HCT116 (cell line): ENCODE results near the gene MAP2K3.
"Not testable (repeated sequence)": the region's sequence is repeated elsewhere in the genome, so short reads cannot be mapped to it uniquely, and the experiment has no call there.

ENCODE experiments used
- EGR1 ChIP-seq: IDR thresholded peaks from 2 replicates; pipeline ENCODE4 v1.6.1; 2012; ENCODE audit warnings: low read depth
- EZH2 ChIP-seq: fragments of 200-600 bp; sonication (generic); IDR thresholded peaks from 2 replicates; pipeline ENCODE4 v1.6.1; 2017; ENCODE audit warnings: antibody characterized with exemption, mixed run types
- EZH2phosphoT487 ChIP-seq: fragments of 200-600 bp; IDR thresholded peaks from 2 replicates; pipeline ENCODE4 v1.6.1; 2018; ENCODE audit warnings: antibody characterized with exemption, borderline replicate concordance
- FOSL1 ChIP-seq: IDR thresholded peaks from 2 replicates; pipeline ENCODE4 v1.6.1; 2012; ENCODE audit warnings: low read depth
- MAX ChIP-seq: IDR thresholded peaks from 2 replicates; pipeline ENCODE4 v1.6.1; 2012
- POLR2A ChIP-seq: IDR thresholded peaks from 2 replicates; pipeline ENCODE4 v1.7.0; 2011; ENCODE audit warnings: borderline replicate concordance; ENCODE audit not compliant: insufficient read depth, insufficient read length; ENCODE audit errors: extremely low read depth
- RAD21 ChIP-seq: IDR thresholded peaks from 2 replicates; pipeline ENCODE4 v1.6.1; 2012; ENCODE audit warnings: low read depth, mild to moderate bottlenecking
- REST ChIP-seq: IDR thresholded peaks from 2 replicates; pipeline ENCODE4 v1.6.1; 2012; ENCODE audit warnings: low read depth
- SP1 ChIP-seq: IDR thresholded peaks from 2 replicates; pipeline ENCODE4 v1.6.1; 2012; ENCODE audit warnings: low read depth
- TCF7L2 ChIP-seq: IDR thresholded peaks from 2 replicates; pipeline ENCODE4 v1.7.0; 2011; ENCODE audit warnings: borderline replicate concordance, inconsistent platforms; ENCODE audit not compliant: insufficient read depth, insufficient read length; ENCODE audit errors: extremely low read depth
- YY1 ChIP-seq: IDR thresholded peaks from 2 replicates; pipeline ENCODE4 v1.6.1; 2011; ENCODE audit warnings: low read length, low read depth, moderate library complexity, mild to moderate bottlenecking; ENCODE audit not compliant: insufficient replicate concordance; ENCODE audit errors: extremely low read depth
- TF ChIP-seq, protein P1 (sequence below), 3 experiments: fragments of 200-600 bp in 1 of 3; sonication (generic) in 1 of 3; IDR thresholded peaks in 2 of 3; conservative IDR thresholded peaks in 1 of 3; 2 replicates each; pipeline ENCODE4 v1.5.1; 2012 to 2017; ENCODE audit warnings: low read depth in 2 of 3, low read length in 2 of 3, antibody characterized with exemption in 1 of 3, borderline replicate concordance in 1 of 3, control low read depth in 1 of 3, mild to moderate bottlenecking in 1 of 3, mixed read lengths in 1 of 3, mixed run types in 1 of 3, moderate library complexity in 1 of 3; ENCODE audit not compliant: insufficient read depth in 1 of 3

- TF ChIP-seq RAD21, EZH2, REST, TCF7L2, POLR2A, FOSL1, SP1, EGR1, EZH2phosphoT487, MAX, YY1: not testable (repeated sequence)
- TF ChIP-seq, protein P1, sequence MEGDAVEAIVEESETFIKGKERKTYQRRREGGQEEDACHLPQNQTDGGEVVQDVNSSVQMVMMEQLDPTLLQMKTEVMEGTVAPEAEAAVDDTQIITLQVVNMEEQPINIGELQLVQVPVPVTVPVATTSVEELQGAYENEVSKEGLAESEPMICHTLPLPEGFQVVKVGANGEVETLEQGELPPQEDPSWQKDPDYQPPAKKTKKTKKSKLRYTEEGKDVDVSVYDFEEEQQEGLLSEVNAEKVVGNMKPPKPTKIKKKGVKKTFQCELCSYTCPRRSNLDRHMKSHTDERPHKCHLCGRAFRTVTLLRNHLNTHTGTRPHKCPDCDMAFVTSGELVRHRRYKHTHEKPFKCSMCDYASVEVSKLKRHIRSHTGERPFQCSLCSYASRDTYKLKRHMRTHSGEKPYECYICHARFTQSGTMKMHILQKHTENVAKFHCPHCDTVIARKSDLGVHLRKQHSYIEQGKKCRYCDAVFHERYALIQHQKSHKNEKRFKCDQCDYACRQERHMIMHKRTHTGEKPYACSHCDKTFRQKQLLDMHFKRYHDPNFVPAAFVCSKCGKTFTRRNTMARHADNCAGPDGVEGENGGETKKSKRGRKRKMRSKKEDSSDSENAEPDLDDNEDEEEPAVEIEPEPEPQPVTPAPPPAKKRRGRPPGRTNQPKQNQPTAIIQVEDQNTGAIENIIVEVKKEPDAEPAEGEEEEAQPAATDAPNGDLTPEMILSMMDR (IDR thresholded peaks at IDR 0.05 in 2 of 3, conservative IDR thresholded peaks at IDR 0.05 in 1 of 3; ENCODE audit: borderline replicate concordance in 1 of 3, insufficient read depth in 1 of 3, low read depth in 2 of 3, low read length in 2 of 3) = not testable (repeated sequence)
These were observed 58.8 kb downstream of the MAP2K3 start for GRCh38 chr17:21343061-21343949.
